Stimulated activated CD4-positive, alpha-beta T cell treated with anti-CD3 and anti-CD28 coated beads, Interleukin-1b, Interleukin-23, amount 100 ng/mL, for 1 hour (primary cell): ENCODE results near the gene SLC38A11.

Experiments
- DNase-seq, 2 donors: peaks; one replicate each; pipeline ENCODE4 v3.0.0-alpha.2; 2020; ENCODE audit warnings: low read depth in 2 of 2

Gene SLC38A11

DNA sequence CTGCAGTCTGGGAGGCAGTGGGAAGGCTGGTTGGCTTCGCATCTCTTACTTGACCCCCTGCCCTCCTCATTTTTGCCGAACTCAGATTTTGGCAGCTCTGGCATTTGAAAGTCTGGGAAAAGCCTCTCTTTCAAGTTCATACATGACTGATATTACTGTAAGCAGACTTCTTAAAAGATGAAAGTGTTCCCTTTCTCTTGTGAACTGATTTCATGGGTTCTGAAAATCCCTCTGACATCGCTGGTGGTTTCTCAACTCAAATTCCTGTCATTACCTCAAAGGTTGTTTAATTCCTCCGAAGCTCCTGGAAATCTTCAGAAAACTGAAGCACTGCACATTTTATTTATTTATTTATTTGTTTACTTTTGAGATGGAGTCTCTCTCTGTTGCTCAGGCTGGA is 16.9 kb upstream of the SLC38A11 start:
- DNase-seq: no peak

GRCh38 chr2:164969909-164970690 is 14.8 kb upstream of the SLC38A11 start:
- no peak for DNase-seq

DNA sequence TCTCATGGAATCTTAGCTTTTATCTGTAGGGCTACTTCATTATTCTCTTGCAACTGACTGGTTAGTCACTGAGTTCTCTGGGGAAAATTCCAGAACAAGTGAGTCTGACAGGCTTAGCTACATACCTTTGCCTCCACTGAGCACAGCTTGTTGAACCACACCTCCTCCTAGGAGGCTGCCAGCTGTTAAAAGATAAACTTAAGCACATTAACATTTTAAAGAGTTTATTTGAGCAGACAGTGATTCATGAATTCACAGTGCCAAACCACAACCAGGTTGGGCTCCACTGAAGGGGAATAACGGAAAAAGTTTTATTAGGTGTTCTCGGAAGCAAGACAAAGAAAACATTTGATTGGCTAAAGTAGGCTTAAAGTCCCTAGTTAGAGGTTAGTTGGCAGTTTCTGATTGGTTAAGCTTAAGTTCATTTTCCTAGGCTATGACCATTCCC is 12.5 kb upstream of the SLC38A11 start:
- DNase-seq: no peak

DNA sequence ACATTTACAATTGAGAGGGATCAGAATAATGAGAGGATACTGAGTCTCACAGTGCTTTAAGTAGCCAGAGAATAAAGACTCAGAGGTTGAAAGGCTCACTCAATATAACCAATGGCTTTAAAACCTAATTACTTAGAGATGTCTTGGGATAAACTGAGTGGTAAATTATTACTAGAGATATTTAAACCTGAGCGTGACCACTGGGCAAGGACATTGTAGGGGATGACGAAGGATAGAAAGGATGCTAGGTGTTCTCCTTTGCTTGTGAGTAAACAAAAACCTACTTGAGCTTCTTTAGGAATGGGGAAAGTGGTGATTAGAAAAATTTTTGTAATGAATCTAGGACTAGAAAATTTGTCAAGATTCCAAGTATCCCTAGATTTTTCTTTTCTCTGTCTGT is 12.0 kb upstream of the SLC38A11 start:
- no peak for DNase-seq

DNA sequence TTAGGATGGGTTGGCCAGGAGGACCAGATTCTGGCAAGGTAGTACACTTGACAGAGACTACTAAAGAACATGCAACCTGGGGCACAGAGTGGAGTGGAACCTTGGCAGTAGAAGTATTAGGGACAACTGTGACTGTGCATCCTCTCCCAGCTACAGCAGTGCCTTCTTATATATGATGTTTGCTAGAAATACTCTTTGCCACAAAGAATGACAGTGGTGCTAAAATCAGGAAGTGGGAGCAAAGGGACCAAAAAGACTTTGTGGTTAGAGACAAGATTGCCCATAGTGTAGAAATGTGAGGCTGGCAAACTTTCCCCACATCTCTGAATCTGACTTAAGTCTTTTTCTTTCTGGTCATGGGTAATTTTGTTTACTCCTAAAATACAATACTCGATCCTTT is 9.4 kb upstream of the SLC38A11 start:
- DNase-seq: no peak

DNA sequence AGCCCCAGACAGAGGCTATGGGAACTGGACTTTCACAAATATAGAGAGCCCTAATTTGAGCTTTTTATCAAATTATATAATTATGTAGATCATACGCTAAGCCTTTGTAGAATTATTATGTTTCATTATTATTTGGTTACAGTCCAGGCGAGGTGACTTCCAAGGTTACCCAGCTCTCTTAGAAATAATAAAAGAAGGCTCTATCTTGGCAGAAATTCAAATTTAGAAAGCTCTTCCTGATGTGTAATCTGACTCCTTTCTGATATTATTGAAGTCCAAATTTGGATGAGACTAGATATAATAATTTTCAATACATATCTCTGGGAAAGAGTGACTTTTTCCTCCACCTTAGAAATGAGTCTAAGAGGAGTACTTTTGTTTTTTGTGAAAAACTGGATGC is 4.8 kb upstream of the SLC38A11 start:
- DNase-seq: no peak

DNA sequence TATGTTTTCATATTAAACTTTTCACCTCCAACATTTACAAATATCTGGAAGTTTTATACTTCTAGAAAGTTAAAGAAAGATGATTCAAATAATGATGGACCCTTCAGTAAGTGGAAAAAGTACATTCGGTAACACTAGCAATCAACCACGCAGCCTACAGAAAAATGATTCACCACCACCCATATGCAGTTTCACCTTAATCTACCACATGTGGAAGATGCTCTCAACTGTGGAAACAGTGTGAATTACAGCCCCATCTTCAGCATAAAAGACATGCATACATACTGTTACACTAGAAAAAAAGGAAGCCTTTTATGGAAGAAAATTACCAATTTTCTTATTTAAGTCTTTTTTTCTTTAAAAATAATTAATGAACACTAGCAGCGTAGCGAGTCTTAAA is 1.1 kb downstream of the SLC38A11 start:
- no peak for DNase-seq

- DNase-seq: no peak
These were observed 2.0 kb downstream of the SLC38A11 start for GRCh38 chr2:164953279-164953678.

- DNase-seq: no peak
These were observed 3.1 kb downstream of the SLC38A11 start for GRCh38 chr2:164952057-164952702.

GRCh38 chr2:164948540-164948939 is 6.8 kb downstream of the SLC38A11 start:
- DNase-seq: no peak

DNA sequence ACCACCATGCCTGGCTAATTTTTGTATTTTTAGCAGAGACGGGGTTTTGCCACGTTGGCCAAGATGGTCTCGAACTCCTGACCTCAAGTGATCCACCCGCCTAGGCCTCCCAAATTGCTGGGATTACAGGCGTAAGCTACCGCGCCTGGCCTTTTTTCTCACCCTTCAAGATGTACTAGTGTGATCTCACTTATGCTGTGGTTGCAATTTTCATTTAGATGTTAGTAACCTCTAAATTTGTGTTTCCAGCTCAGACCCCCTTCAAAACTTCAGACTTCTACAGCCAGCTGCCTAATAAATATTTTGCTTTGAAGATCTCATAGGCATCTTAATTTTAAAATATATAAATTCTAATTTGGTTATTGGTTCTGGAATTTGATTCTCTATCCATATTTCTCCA is 8.0 kb downstream of the SLC38A11 start:
- DNase-seq: no peak

- no peak for DNase-seq
These were observed 12.0 kb downstream of the SLC38A11 start for GRCh38 chr2:164943289-164943688.

- no peak for DNase-seq
These were observed 17.4 kb downstream of the SLC38A11 start for GRCh38 chr2:164937864-164938401.

DNA sequence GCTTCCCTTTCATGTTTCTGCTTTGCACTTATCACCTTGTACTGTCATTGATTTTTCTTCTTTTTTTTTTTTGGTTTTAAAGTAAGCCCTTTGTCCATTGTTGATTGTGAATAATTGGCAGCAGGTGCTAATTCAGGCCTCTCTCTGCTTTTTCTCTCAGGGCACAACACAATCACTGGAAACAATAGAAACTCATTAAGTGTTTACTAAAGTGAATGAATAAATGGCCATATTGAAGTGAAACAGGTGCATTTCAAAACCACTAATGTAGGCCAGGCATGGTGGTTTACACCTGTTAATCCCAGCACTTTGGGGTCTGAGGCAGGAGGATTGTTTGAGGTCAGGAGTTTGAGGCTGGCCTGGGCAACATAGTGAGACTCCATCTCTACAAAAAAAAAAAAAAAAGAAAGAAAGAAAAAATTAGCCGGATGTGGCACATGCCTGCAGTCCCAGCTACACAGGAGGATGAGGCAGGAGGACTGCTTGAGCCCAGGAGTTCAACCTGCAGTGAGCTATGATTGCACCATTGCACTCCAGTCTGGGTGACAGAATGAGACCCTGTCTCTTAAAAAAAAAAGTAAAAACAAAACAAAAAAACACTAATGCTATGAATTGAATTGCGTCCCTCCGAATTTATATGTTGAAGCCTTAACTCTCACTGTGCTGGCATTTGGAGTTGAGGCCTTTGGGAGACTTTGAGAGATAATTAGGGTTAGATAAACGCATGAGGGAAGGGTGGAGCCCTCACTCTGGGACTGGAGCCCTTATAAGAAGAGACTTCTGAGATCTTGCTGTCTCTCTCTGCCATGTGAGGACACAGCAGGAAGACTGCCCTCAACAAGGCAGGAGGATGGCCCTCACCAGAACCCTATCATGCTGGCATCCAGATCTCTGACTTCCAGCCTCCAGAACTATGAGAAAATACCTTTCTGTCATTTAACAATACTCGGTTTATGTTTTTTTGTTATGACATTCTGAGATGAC is 19.9 kb downstream of the SLC38A11 start:
- DNase-seq: no peak

GRCh38 chr2:164934401-164935117 is 20.8 kb downstream of the SLC38A11 start:
- no peak for DNase-seq

DNA sequence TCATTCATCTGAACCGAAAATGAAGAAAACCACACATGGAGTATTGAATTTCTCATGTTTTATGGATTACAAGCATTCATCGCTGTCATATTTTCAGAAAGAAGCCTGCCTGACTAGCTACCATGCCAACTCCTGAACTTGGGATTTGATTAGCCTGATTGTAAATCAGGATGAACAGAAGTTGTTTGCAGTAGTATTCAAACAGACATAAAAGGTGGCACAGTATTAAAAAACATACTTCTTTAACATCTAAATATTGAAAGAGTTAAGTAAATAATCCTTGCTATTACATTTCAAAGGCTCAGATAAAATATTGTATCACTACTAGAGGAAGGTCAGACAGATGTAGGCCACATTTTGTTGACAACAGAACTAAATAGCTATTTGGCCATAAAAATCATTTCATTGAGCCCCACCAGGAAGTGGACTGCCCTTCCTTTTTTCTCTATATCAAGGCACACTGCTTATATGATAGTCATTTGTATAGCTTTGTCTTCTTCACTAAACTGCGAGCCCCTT is 21.6 kb downstream of the SLC38A11 start:
- DNase-seq: no peak

DNA sequence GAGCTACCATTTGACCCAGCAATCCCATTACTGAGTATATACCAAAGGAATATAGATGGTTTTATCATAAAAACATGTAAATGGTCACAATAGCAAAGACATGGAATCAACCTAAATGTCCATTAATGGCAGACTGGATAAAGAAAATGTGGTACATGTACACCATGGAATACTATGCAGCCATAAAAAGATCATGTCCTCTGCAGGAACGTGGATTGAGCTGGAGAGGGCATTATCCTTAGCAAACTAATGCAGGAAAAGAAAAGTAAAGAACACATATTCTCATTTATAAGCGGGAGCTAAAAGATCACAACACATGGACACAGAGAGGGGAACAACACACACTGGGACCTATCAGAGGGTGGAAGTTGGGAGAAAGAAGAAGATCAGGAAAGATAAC is 22.9 kb downstream of the SLC38A11 start:
- no peak for DNase-seq

- no peak for DNase-seq
These were observed 27.1 kb downstream of the SLC38A11 start for GRCh38 chr2:164928101-164928673.

DNA sequence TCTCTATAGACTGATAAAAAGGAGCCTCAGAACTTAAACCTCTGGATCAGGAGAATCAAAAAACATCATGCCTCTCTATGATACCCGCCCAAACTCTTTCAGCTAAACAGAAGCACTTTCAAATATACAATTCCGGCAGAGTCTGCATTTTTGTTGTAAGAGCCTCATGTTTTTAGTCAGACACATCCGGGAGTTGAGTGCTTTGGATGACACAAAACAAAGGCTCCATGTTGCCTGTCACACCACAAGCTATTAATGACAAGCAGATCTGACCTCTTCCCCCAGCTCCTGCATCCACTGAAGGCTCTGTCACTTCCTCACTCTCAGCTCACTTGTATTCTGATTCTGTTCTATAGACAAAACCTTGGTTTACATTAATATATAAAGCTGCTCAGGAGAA is 33.2 kb downstream of the SLC38A11 start:
- no peak for DNase-seq

DNA sequence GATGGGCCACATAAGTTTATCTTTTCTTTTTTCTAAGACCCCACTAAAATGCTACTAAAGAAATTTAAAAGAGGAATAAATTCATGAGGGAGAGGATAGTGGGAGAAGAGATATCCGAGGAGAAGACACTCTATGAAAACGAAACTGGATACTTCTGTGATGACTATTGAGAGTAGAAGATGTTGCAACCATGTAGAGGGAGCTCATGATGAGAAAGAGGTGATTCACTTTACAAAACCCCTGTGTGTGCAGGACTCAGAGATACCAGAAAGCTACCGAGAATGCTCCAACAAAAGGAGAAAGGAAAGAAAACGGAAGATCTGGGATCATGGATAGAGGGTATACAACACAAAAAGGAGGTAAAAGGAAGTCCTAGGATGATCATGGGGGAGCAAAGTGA is 34.9 kb downstream of the SLC38A11 start:
- no peak for DNase-seq
